GM18511 (cell line): Measurements from ENCODE around the gene MTMR12.
"Not testable (repeated sequence)": the region's sequence is repeated elsewhere in the genome, so short reads cannot be mapped to it uniquely, and the experiment has no call there.

Experiments
- ATAC-seq: cut with Tn5 transposase; IDR thresholded peaks from one replicate; pipeline ENCODE4 v1.9.1; 2021; ENCODE audit warnings: mild to moderate bottlenecking, moderate library complexity; ENCODE audit not compliant: unreplicated experiment

MTMR12 gene

GRCh38 chr5:32299059-32299677, 13.6 kb downstream of the MTMR12 start:
- ATAC-seq, result no peak

DNA sequence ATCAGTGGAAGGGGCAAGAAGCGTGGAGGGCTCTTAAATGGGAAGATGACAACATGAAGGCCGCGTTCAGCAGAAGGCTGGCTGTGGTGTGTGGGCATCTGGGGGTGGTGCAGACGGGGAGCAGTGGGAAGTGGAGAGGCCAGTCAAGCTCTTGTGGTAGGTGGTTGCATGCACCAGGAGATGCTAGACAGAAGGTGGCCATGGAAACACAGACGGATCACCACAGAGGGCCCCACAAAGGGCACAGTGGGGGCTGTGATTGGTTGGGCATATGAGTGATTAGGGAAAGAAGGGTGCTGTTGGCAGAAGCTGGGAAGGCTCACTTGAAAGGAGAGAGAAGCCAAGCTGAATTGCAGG, 14.7 kb downstream of the MTMR12 start:
- peak; percentile 79 for ATAC-seq

GRCh38 chr5:32297181-32298058, 15.3 kb downstream of the MTMR12 start:
- ATAC-seq, result no peak

GRCh38 chr5:32295966-32296772, 16.6 kb downstream of the MTMR12 start:
- ATAC-seq, result not testable (repeated sequence)

DNA sequence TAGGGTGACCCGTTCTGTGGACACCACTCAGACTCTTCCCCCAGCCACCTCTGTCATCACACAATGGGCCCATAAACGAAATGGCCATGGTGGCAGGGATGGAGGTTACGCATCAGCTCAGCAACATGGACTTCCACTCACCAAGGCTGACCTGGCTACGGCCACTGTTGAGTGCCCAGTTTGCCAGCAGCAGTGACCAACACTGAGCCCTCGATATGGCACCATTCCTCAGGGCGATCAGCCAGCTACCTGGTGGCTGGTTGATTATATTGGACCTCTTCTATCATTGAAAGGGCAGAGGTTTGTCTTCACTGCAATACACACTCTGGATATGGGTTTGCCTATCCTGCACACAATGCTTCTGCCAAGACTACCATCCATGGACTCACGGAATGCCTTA, 21.1 kb downstream of the MTMR12 start:
- ATAC-seq, result no peak

- peak; percentile 84 for ATAC-seq
Observed at GRCh38 chr5:32290922-32291321, 21.8 kb downstream of the MTMR12 start.

DNA sequence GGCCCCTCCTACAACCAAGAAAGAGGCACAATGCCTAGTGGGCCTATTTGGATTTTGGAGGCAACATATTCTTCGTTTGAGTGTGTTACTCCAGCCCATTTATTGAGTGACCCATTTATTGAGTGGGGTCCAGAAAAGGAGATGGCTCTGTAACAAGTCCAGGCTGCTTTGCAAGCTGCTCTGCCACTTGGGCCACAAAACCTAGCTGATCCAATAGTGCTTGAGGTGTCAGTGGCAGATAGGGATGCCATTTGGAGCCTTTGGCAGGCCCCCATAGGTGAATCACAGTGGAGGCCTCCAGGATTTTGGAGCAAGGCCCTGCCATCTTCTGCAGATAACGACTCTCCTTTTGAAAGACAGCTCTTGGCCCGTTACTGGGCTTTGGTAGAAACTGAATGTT, 22.2 kb downstream of the MTMR12 start:
- not testable (repeated sequence) for ATAC-seq

GRCh38 chr5:32289986-32290385, 22.8 kb downstream of the MTMR12 start:
- ATAC-seq, result not testable (repeated sequence)

- not testable (repeated sequence) for ATAC-seq
Observed at GRCh38 chr5:32288135-32288534, 24.6 kb downstream of the MTMR12 start.

GRCh38 chr5:32287525-32287924, 25.2 kb downstream of the MTMR12 start:
- not testable (repeated sequence) for ATAC-seq

DNA sequence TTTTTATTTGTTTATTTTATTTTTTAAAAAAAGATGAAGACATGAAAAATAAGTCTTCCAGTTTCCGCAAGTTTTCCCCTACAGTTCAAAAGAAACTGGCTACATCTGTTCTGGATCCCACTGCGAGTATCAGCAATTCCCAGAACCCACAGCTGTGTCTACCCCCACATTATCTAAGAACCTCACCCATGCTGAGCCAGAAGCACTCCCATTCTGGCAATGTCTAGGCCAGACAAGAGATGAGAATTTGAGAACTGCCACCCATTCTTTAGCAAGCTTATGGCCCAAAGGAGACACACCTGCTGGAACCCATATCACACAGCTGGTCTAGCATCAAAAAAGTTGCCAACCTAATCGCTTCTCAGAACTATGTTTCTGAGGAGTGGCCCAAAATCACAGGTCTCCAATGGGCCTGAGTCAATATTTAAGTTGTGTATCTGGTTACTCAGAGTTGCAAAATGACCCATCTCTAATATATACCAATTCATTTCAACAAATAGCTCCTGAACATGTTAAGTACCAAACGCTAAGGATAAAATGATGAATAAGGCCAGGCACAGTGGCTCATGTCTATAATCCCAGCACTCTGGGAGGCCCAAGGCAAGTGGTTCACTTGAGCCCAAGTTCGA, 27.1 kb downstream of the MTMR12 start:
- no peak for ATAC-seq

DNA sequence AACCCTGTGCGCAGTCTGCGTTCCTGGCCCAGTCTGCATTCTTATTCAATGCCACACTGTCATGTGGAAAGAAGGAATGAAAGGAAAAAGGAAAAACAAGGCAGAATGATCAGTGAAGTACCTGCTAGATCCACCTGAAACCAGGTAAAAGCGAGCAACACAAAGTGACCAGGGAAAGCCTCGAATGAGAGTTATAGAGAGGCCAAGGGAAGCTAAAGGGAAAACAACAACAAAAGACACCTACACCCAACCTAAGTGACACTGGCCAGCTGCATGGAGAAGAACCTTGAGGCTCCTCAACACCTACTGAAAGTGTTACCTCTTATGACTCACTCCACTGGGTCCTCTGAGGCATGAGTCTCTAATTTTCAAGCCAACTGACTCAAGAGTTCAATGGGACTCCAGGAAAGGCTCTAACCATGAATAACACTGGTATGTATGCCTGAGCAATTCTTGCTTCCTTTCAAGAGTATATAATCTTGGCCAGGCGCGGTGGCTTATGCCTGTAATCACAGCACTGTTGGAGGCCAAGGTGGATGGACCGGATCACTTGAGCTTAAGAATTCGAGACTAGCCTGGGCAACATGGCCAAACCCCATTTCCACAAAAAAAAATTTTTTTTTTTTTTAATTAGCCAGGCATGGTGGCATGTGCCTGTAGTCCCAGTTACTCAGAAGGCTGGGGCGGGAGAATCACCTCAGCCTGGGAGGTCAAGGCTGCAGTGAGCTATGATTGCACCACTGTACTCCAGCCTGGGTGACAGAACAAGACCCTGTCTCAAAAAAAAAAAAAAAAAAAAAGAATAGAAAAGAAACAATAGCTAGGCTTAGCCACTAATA, 29.0 kb downstream of the MTMR12 start:
- peak; percentile 72 for ATAC-seq

GRCh38 chr5:32283061-32283460, 29.7 kb downstream of the MTMR12 start:
- ATAC-seq, result no peak

GRCh38 chr5:32282633-32283032, 30.1 kb downstream of the MTMR12 start:
- ATAC-seq, result no peak

- not testable (repeated sequence) for ATAC-seq
Observed at GRCh38 chr5:32281378-32282133, 31.2 kb downstream of the MTMR12 start.

GRCh38 chr5:32280656-32281081, 32.1 kb downstream of the MTMR12 start:
- peak; percentile 77 for ATAC-seq

DNA sequence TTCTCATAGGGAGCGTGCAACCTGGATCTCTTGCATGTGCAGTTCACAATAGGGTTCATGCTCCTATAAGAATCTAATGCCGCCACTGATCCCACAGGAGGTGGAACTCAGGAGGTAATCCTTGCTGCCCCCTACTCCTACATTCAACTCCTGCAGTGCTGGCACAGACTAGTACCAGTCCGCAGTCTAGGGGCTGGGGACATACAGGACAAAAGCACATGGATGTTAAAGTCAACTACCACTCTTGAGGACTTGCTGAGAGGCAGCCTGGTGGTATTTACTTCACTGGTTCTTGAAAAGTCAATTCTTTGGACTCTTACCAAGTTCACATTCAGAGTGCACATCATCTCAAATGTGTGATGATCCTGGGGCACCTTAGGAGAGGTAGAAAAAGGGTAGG, 33.0 kb downstream of the MTMR12 start:
- no peak for ATAC-seq

DNA sequence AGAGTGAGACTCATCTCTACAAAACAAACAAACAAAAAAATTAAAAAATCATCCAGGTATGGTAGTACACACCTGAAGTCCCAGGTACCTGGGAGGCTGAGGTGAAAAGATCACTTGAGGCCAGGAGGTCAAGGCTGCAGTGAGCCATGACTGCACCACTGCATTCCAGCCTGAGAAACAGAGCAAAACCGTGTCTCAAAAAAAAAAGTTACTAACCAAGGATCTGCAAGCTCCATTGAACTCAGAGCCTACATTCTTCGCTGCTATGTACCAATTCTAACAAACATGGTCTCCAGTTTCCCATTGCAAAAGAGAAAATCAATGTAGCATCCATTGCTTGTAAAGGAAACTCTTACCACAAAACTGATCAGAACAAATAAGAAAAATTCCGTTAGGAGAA, 33.5 kb downstream of the MTMR12 start:
- ATAC-seq, result no peak

DNA sequence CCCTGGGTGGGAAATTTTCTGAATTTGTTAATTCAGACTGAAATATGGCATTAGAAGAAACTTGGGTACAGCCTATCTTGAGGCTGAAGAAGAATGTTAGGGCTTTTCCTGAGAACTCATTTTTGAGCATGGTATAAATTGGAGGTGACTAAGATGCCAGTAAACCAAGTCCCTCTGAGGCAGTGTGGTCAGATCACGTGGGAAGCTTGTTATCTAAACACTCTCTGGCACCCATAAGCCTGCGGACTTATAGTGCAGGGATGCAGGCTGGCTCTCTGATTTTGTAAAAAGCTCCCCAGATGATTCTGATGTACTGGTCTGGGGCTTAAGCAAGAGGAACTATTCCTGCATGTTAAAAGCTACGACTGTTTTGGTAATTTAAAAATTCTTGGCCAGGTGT, 34.3 kb downstream of the MTMR12 start:
- ATAC-seq, result peak; percentile 33
